A549 treated with RU486 at 1 μM for 4 hours (cell line): ENCODE data around the gene SERPINI2. TPM values are rescaled to one million over a fixed set of nuclear protein-coding genes. Genes with fewer than 3 reads are reported as not detected.

Experiments
- total RNA-seq: library from RNA; stranded (reverse); fragments of 200-300 nt; extraction: Qiagen RNA extraction; gene quantifications from 5 replicates; pipeline ENCODE4 v1.2.3, GENCODE V29; 2022; ENCODE audit warnings: low read depth

SERPINI2 gene, protein sequence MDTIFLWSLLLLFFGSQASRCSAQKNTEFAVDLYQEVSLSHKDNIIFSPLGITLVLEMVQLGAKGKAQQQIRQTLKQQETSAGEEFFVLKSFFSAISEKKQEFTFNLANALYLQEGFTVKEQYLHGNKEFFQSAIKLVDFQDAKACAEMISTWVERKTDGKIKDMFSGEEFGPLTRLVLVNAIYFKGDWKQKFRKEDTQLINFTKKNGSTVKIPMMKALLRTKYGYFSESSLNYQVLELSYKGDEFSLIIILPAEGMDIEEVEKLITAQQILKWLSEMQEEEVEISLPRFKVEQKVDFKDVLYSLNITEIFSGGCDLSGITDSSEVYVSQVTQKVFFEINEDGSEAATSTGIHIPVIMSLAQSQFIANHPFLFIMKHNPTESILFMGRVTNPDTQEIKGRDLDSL
- not detected in 5 replicates for total RNA-seq

DNA sequence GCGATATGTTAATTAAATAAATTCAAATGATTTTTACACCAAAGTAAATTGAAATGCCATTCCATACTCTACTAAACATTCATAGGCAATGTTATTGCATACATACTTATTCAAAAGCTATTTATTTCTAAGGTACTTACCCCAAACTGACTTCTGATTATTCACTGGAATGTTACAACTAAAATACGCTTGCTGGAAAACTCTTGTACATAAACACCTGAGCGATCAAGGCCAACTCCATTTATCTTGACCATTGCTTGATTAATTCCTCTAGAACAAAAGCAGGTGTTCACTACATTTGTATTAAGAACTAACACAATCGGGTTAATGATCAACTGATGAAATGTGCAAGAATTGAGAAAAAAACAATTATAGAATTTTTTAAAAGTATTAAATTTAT is at the start of gene SERPINI2:
Gene SERPINI2 (minus strand): TSS at position 180 of the 400 bp plus-strand sequence. CDS start 2,208 bp downstream, outside the sequence.

Other genes starting within 250 kb of the SERPINI2 start
- not detected in 5 replicates for gene ZBBX, start 93.7 kb downstream of the SERPINI2 start, total RNA-seq
- not detected in 5 replicates for gene WDR49, start 179.9 kb upstream of the SERPINI2 start, total RNA-seq